ENCODE measurements around the gene TRMT10B. TPM values are rescaled to one million over a fixed set of nuclear protein-coding genes. Genes with fewer than 3 reads are reported as not detected.
A peak's percentile ranks its signal among the peaks of the same experiment; 100 is the strongest.

The TRMT10B gene
- total RNA-seq, 1 donor from 2014 or later = 0.53 TPM

- intact Hi-C loops (cut with DNase I) = no loop called here
- DNase-seq (ENCODE audit: low spot score in 2 of 2) = no peak
- Histone ChIP-seq H3K27ac (no peak overlapping the region), H3K36me3 (no peaks in the 10 kb centered on the region), H3K4me3 (no peak overlapping the region), H3K9me3 (no peaks in the 10 kb centered on the region), H3K4me1 (no peaks in the 10 kb centered on the region), H3K27me3 (no peaks in the 10 kb centered on the region)
- no peak for TF ChIP-seq CTCF (IDR thresholded peaks at IDR 0.05)
Measured at GRCh38 chr9:37790096-37790495, 36.5 kb downstream of the TRMT10B start.

- H3K27me3 ChIP-seq = no peaks in the 10 kb centered on the region
Measured at GRCh38 chr9:37792122-37792521, 38.5 kb downstream of the TRMT10B start.

GRCh38 chr9:37796232-37796631 lies 42.6 kb downstream of the TRMT10B start:
- intact Hi-C loops (cut with DNase I) = no loop called here
- Histone ChIP-seq H3K27me3 (no peaks in the 10 kb centered on the region), H3K4me3 (no peak overlapping the region), H3K4me1 (peaks cover 0 to 4% of the 10 kb centered on the region in 2 donors), H3K36me3 (no peaks in the 10 kb centered on the region), H3K27ac (no peak overlapping the region), H3K9me3 (no peaks in the 10 kb centered on the region)
- TF ChIP-seq CTCF (IDR thresholded peaks at IDR 0.05) = no peak
- DNase-seq (ENCODE audit: low spot score in 2 of 2) = no peak

More at GRCh38 chr9:37792122-37792521, 38.5 kb downstream of the TRMT10B start:
- H3K4me3 ChIP-seq = no peak overlapping the region
- no peaks in the 10 kb centered on the region for H3K9me3 ChIP-seq
- TF ChIP-seq CTCF (IDR thresholded peaks at IDR 0.05) = no peak
- no peak for DNase-seq (ENCODE audit: low spot score in 2 of 2)
- intact Hi-C loops (cut with DNase I) = no loop called here
- no peak overlapping the region for H3K27ac ChIP-seq
- no peaks in the 10 kb centered on the region for H3K36me3 ChIP-seq
- H3K4me1 ChIP-seq = no peaks in the 10 kb centered on the region

- no peaks in the 10 kb centered on the region for H3K36me3 ChIP-seq
- H3K4me3 ChIP-seq = no peak overlapping the region
- peaks cover 0 to 22% of the 10 kb centered on the region in 2 donors for H3K4me1 ChIP-seq
- no peak for TF ChIP-seq CTCF (IDR thresholded peaks at IDR 0.05)
- no peak overlapping the region for H3K27ac ChIP-seq
- intact Hi-C loops (cut with DNase I) = no loop called here
- no peak for DNase-seq (ENCODE audit: low spot score in 2 of 2)
- no peaks in the 10 kb centered on the region for H3K27me3 ChIP-seq
- H3K9me3 ChIP-seq = no peaks in the 10 kb centered on the region
Measured at GRCh38 chr9:37798677-37799076, 45.1 kb downstream of the TRMT10B start.

- no peaks in the 10 kb centered on the region for H3K9me3 ChIP-seq
- intact Hi-C loops (cut with DNase I) = loop anchor here (1.0 to 10.0 kb wide), 4 partner anchors 15 to 376 kb away; partner anchors contain the start of genes EXOSC3, GRHPR and POLR1E
- peak in 1 of 2 donors; percentile 92 for DNase-seq (ENCODE audit: low spot score in 2 of 2)
- H3K4me3 ChIP-seq = peak within 1 kb of the TSS; percentile 86 to 97
- peak within 1 kb of the TSS; percentile 87 to 89 for H3K27ac ChIP-seq
- H3K27me3 ChIP-seq = no peaks in the 10 kb centered on the region
- peak in 1 of 3 experiments; percentile 19 for TF ChIP-seq CTCF (IDR thresholded peaks at IDR 0.05)
- peaks cover 0 to 22% of the 10 kb centered on the region in 2 donors for H3K4me1 ChIP-seq
- H3K36me3 ChIP-seq = no peaks in the 10 kb centered on the region
Measured at GRCh38 chr9:37800631-37801286, 47.2 kb downstream of the TRMT10B start, which contains the start of gene DCAF10. Gene DCAF10 (plus strand): TSS chr9:37800797. CDS start chr9:37800867, 70 bp downstream.

Measured in ascending aorta (tissue), 2 donors.